HEK293 (cell line): Measurements from ENCODE around the gene CD74.

Source experiments
- CTCF ChIA-PET: fragments of 350-600 bp; formaldehyde crosslinking; extraction: SDS; loops from one replicate; lab custom pipeline; 2021; ENCODE audit warnings: antibody characterized with exemption; lab: Yijun Ruan, JAX
- POLR2A ChIA-PET: fragments of 300-600 bp; formaldehyde crosslinking; extraction: SDS; loops from one replicate; lab custom pipeline; 2020; ENCODE audit warnings: antibody characterized with exemption, inconsistent platforms; lab: Yijun Ruan, JAX
- H3K27ac ChIP-seq: fragments of 200-500 bp; sonication (Bioruptor generic); 2 replicates; pipeline ENCODE4 v1.5.1; 2014; ENCODE audit warnings: low read depth, low read length, control low read depth, inconsistent platforms; ENCODE audit errors: extremely low read depth
- H3K36me3 ChIP-seq, 2 experiments: fragments of 200-500 bp in 1 of 2; sonication (Bioruptor generic) in 1 of 2; 1 replicate in 1 of 2; 2 replicates in 1 of 2; pipeline ENCODE4 v1.5.1; 2014 to 2017; ENCODE audit warnings: inconsistent platforms in 2 of 2, low read length in 2 of 2; ENCODE audit not compliant: control insufficient read depth in 2 of 2, insufficient read depth in 1 of 2
- H3K4me1 ChIP-seq: fragments of 200-500 bp; sonication (Bioruptor generic); 2 replicates; pipeline ENCODE4 v1.5.1; 2014; ENCODE audit warnings: mild to moderate bottlenecking, low read length, inconsistent platforms; ENCODE audit not compliant: control insufficient read depth, insufficient read depth
- H3K4me3 ChIP-seq: 2 replicates; pipeline ENCODE4 v1.5.1; 2011; ENCODE audit warnings: low read depth, mild to moderate bottlenecking, control low read depth, low read length, moderate library complexity
- H3K9me3 ChIP-seq: fragments of 200-500 bp; sonication (Bioruptor generic); 2 replicates; pipeline ENCODE4 v1.5.1; 2014; ENCODE audit warnings: low read depth, low read length, inconsistent platforms; ENCODE audit not compliant: control insufficient read depth, insufficient read depth
- SCRT1 ChIP-seq: fragments of 450-650 bp; formaldehyde crosslinking; IDR thresholded peaks from 2 replicates; pipeline ENCODE4 v1.5.1; 2016; ENCODE audit warnings: missing biosample characterization, missing genetic modification characterization, borderline replicate concordance
- ZNF23 ChIP-seq: fragments of 450-650 bp; formaldehyde crosslinking; IDR thresholded peaks from 2 replicates; pipeline ENCODE4 v1.5.1; 2016; ENCODE audit warnings: missing biosample characterization, missing genetic modification characterization, borderline replicate concordance
- ZNF266 ChIP-seq: fragments of 450-650 bp; formaldehyde crosslinking; IDR thresholded peaks from 2 replicates; pipeline ENCODE4 v1.5.1; 2016; ENCODE audit warnings: missing biosample characterization, missing genetic modification characterization, low read depth
- ZNF623 ChIP-seq: fragments of 450-650 bp; formaldehyde crosslinking; IDR thresholded peaks from 2 replicates; pipeline ENCODE4 v1.5.1; 2016; ENCODE audit warnings: missing biosample characterization, missing genetic modification characterization
- TF ChIP-seq, protein P1 (sequence below): fragments of 450-650 bp; formaldehyde crosslinking; IDR thresholded peaks from 2 replicates; pipeline ENCODE4 v1.5.1; 2016; ENCODE audit warnings: missing biosample characterization, missing genetic modification characterization
- TF ChIP-seq, protein P2 (sequence below): fragments of 450-650 bp; formaldehyde crosslinking; IDR thresholded peaks from 2 replicates; pipeline ENCODE4 v1.5.1; 2016; ENCODE audit warnings: missing biosample characterization, missing genetic modification characterization
- TF ChIP-seq, protein P3 (sequence below): fragments of 450-650 bp; formaldehyde crosslinking; IDR thresholded peaks from 2 replicates; pipeline ENCODE4 v1.5.1; 2016; ENCODE audit warnings: missing biosample characterization, missing genetic modification characterization

Gene CD74

DNA sequence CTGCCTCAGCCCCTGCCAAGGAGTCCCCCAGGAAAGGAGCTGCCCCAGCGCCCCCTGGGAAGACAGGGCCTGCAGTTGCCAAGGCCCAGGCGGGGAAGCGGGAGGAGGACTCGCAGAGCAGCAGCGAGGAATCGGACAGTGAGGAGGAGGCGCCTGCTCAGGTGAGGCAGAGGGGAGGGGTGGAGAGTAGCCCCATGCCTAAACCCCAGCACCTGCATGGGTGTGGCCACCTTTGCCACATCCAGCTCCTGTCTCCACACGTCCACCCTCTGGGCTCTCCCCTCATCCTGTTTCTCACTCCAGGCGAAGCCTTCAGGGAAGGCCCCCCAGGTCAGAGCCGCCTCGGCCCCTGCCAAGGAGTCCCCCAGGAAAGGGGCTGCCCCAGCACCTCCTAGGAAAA is 38.1 kb downstream of the CD74 start (continued):
- TF ChIP-seq, protein P1, sequence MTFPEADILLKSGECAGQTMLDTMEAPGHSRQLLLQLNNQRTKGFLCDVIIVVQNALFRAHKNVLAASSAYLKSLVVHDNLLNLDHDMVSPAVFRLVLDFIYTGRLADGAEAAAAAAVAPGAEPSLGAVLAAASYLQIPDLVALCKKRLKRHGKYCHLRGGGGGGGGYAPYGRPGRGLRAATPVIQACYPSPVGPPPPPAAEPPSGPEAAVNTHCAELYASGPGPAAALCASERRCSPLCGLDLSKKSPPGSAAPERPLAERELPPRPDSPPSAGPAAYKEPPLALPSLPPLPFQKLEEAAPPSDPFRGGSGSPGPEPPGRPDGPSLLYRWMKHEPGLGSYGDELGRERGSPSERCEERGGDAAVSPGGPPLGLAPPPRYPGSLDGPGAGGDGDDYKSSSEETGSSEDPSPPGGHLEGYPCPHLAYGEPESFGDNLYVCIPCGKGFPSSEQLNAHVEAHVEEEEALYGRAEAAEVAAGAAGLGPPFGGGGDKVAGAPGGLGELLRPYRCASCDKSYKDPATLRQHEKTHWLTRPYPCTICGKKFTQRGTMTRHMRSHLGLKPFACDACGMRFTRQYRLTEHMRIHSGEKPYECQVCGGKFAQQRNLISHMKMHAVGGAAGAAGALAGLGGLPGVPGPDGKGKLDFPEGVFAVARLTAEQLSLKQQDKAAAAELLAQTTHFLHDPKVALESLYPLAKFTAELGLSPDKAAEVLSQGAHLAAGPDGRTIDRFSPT (tag by site-specific recombination) = no peak

DNA sequence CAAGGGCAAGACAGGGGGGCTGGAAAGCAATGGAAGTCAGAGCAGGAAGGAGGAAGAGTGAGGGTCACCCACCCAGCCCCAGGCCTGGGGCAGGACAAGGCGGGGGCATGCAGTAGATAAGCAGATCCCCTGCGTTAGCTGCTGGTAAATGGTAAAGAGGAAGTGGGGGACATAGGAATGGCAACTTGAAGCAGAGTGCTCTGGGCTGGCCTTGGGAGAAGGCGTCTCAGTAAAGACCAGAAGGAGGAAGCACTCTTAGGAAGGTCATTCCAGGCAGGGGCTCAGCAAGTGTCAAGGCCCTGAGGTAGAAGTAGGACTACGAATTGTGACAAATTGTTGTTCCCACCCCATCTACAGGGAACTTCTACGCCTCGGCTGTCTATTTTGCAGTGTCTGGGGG is 40.1 kb downstream of the CD74 start:
- no peaks in the 10 kb centered on the region for H3K9me3 ChIP-seq
- no peak overlapping the region for H3K4me3 ChIP-seq
- POLR2A ChIA-PET = interaction anchor here (0.7 kb wide), 1 partner anchor 12 kb away, joined by 3 read pairs; no protein-coding TSS in a partner anchor
- H3K4me1 ChIP-seq = no peaks in the 10 kb centered on the region
- peak; percentile 83 for TF ChIP-seq ZNF623 (tag by site-specific recombination)
- TF ChIP-seq ZNF266 (tag by site-specific recombination) = no peak
- TF ChIP-seq SCRT1 = no peak
- CTCF ChIA-PET = no interaction called here
- peaks cover 42 to 99% of the 10 kb centered on the region in 2 experiments for H3K36me3 ChIP-seq
- H3K27ac ChIP-seq = no peak overlapping the region

DNA sequence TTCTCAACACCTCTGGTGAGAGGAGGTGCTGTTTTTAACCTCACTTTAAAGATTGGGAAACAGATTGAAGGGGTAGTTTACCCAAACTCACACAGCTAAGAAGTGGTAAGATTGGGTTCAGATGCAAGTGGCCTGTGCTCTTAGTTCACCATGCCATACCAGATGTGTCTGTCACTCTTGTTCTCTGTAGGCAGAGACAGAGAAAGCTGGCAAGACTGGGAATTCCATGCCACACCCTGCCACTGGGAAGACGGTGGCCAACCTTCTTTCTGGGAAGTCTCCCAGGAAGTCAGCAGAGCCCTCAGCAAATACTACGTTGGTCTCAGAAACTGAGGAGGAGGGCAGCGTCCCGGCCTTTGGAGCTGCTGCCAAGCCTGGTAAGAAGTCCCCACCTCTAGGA is 44.2 kb downstream of the CD74 start:
- peaks cover 51 to 94% of the 10 kb centered on the region in 2 experiments for H3K36me3 ChIP-seq
- POLR2A ChIA-PET = no interaction called here

DNA sequence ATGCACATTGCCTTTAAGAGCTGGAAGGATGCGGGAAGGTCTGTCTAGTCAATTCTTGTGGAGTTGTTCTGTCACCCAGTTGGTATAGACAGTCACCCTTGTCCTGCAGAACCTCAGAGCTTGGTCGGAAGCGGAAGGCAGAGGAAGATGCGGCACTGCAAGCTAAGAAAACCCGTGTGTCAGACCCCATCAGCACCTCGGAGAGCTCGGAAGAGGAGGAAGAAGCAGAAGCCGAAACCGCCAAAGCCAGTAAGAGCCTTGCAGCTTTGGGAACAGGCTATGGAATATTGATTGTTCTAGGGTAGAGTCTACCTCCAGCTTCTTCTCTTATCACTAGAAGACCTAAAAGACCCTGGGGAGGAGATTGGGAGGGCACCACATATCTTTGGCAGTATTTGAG is 48.7 kb downstream of the CD74 start:
- H3K36me3 ChIP-seq = peaks cover 57 to 95% of the 10 kb centered on the region in 2 experiments
- POLR2A ChIA-PET = no interaction called here
- TF ChIP-seq, protein P2, sequence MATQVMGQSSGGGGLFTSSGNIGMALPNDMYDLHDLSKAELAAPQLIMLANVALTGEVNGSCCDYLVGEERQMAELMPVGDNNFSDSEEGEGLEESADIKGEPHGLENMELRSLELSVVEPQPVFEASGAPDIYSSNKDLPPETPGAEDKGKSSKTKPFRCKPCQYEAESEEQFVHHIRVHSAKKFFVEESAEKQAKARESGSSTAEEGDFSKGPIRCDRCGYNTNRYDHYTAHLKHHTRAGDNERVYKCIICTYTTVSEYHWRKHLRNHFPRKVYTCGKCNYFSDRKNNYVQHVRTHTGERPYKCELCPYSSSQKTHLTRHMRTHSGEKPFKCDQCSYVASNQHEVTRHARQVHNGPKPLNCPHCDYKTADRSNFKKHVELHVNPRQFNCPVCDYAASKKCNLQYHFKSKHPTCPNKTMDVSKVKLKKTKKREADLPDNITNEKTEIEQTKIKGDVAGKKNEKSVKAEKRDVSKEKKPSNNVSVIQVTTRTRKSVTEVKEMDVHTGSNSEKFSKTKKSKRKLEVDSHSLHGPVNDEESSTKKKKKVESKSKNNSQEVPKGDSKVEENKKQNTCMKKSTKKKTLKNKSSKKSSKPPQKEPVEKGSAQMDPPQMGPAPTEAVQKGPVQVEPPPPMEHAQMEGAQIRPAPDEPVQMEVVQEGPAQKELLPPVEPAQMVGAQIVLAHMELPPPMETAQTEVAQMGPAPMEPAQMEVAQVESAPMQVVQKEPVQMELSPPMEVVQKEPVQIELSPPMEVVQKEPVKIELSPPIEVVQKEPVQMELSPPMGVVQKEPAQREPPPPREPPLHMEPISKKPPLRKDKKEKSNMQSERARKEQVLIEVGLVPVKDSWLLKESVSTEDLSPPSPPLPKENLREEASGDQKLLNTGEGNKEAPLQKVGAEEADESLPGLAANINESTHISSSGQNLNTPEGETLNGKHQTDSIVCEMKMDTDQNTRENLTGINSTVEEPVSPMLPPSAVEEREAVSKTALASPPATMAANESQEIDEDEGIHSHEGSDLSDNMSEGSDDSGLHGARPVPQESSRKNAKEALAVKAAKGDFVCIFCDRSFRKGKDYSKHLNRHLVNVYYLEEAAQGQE (tag by site-specific recombination) = peak; percentile 59; the same call in 1 of the 2 replicates
- TF ChIP-seq, protein P3, sequence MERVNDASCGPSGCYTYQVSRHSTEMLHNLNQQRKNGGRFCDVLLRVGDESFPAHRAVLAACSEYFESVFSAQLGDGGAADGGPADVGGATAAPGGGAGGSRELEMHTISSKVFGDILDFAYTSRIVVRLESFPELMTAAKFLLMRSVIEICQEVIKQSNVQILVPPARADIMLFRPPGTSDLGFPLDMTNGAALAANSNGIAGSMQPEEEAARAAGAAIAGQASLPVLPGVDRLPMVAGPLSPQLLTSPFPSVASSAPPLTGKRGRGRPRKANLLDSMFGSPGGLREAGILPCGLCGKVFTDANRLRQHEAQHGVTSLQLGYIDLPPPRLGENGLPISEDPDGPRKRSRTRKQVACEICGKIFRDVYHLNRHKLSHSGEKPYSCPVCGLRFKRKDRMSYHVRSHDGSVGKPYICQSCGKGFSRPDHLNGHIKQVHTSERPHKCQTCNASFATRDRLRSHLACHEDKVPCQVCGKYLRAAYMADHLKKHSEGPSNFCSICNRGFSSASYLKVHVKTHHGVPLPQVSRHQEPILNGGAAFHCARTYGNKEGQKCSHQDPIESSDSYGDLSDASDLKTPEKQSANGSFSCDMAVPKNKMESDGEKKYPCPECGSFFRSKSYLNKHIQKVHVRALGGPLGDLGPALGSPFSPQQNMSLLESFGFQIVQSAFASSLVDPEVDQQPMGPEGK (tag by site-specific recombination) = no peak
- TF ChIP-seq, all 188 proteins: peak for 1
- CTCF ChIA-PET = interaction anchor here (0.9 to 1.7 kb wide), 2 partner anchors 12 to 91 kb away, joined by 3 to 8 read pairs; no protein-coding TSS in a partner anchor
- no peak overlapping the region for H3K27ac ChIP-seq
- H3K4me3 ChIP-seq = no peak overlapping the region
- no peaks in the 10 kb centered on the region for H3K9me3 ChIP-seq
- peaks cover 4% of the 10 kb centered on the region; the same call in 1 of the 2 replicates for H3K4me1 ChIP-seq

More for the DNA sequence above, 44.2 kb downstream of the CD74 start:
- CTCF ChIA-PET = no interaction called here
- TF ChIP-seq ZNF23 (tag by site-specific recombination) = no peak
- Histone ChIP-seq H3K27ac (no peak overlapping the region), H3K9me3 (no peaks in the 10 kb centered on the region), H3K4me3 (no peak overlapping the region), H3K4me1 (no peaks in the 10 kb centered on the region)
